GM12878 (cell line): ENCODE measurements around the gene C16orf96. TPM values are rescaled to one million over a fixed set of nuclear protein-coding genes. Genes with fewer than 3 reads are reported as not detected.

Experiments
- EGR1 ChIP-seq, 2 experiments: IDR thresholded peaks; 1 replicate in 1 of 2; 2 replicates in 1 of 2; pipeline ENCODE4 v1.6.1; 2011 to 2012; ENCODE audit warnings: low read depth in 2 of 2, low read length in 2 of 2, borderline replicate concordance in 1 of 2, mild to moderate bottlenecking in 1 of 2, moderate library complexity in 1 of 2
- HDAC2 ChIP-seq: fragments of 200-600 bp; sonication (generic); IDR thresholded peaks from 2 replicates; pipeline ENCODE4 v1.6.1; 2017
- MYC ChIP-seq: IDR thresholded peaks from 2 replicates; pipeline ENCODE4 v1.6.1; 2011; ENCODE audit warnings: mild to moderate bottlenecking, low read length, moderate library complexity, inconsistent platforms; ENCODE audit not compliant: insufficient read depth, insufficient replicate concordance, insufficient read length, severe bottlenecking
- NR2C2 ChIP-seq: IDR thresholded peaks from 2 replicates; pipeline ENCODE4 v1.6.1; 2011; ENCODE audit warnings: borderline replicate concordance, low read depth; ENCODE audit not compliant: control insufficient read depth, insufficient read length
- SP1 ChIP-seq: IDR thresholded peaks from one replicate; pipeline ENCODE4 v1.6.1; 2011; ENCODE audit warnings: low read depth, low read length
- STAT1 ChIP-seq: fragments of 450-650 bp; conservative IDR thresholded peaks from 2 replicates; pipeline ENCODE4 v1.6.1; 2014; ENCODE audit warnings: antibody characterized with exemption, mild to moderate bottlenecking
- TCF12 ChIP-seq: IDR thresholded peaks from 2 replicates; pipeline ENCODE4 v1.6.1; 2011; ENCODE audit warnings: low read depth, mild to moderate bottlenecking, low read length
- WRNIP1 ChIP-seq: IDR thresholded peaks from 2 replicates; pipeline ENCODE4 v1.6.1; 2011; ENCODE audit warnings: low read depth, low read length, improper control_type of control experiment, borderline replicate concordance
- polyA plus RNA-seq, 11 experiments: library from polyadenylated mRNA; depleted of rRNA in 4 of 11; unstranded in 6 of 11; stranded (reverse) in 5 of 11; fragments of >200 nt; fragmentation: Nextera tagmentation in 4 of 11; fragmentation: Illumina TruSeq in 1 of 11; extraction: Ambion mirVana in 4 of 11; extraction: Trizol in 1 of 11; gene quantifications; 1 replicate in 1 of 11; 2 replicates in 10 of 11; pipeline versions ENCODE4 v1.2.1 to v1.2.3, GENCODE V29; 2011 to 2016; ENCODE audit warnings: inconsistent platforms in 2 of 11, missing spikeins in 2 of 11, low read depth in 1 of 11
- total RNA-seq, 4 experiments: library from RNA; depleted of rRNA in 3 of 4; stranded (reverse); fragments of >200 nt in 3 of 4; fragmentation: Illumina TruSeq in 1 of 4; extraction: Trizol in 1 of 4; gene quantifications; 2 replicates each; pipeline versions ENCODE4 v1.2.1 to v1.2.3, GENCODE V29; 2013 to 2021
- TF ChIP-seq, protein P1 (sequence below): IDR thresholded peaks from 2 replicates; pipeline ENCODE4 v1.6.1; 2012; ENCODE audit warnings: improper control_type of control experiment, low read depth, low read length; ENCODE audit not compliant: insufficient replicate concordance

C16orf96 gene
- total and polyA plus RNA-seq, 10 of the 15 experiments (the other 5 are each of a cell fraction or from before 2014, with no cell fraction given), result 0.01 to 0.08 (median 0.01) TPM; not detected in 7

DNA sequence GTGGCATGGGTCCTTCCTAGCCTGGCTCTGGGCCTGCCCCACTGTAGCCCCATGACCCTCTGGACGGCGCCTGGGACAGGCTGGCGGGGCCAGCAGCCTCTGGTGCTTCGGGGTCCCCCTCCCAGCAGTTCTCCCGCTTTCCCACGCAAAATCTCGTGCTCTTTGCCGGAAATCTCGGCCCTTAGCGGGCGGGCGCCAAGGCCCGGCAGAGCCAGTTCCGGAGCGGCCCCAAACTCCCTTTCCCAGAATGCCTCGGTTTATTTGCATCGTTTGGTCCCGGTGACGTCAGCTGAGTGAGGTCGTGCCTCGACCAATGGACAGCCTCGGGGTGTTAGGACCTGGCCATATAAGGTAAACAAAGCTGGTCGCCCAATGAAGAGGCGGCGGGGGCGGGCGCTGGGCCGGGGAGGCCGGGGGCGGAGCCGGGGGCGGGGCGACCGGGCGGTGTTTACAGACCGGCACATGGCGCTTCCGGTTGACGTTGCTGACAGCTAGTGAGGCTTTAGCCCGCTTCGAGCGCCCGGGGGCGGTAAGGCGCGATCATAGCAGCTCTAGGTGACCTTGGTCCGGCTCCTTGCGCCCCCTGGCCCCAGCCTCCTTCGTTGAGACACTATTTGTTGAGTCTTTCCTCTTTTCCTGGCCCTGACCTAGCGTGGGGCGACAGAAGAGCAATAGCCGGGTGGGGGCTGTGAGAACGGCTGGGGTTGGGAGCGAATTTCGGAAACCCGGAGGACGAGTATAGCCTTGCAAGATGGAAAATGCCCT lies 60.1 kb downstream of the C16orf96 start (continued):
- no peak for TF ChIP-seq MYC
- TF ChIP-seq SP1, result peak; percentile 92
- TF ChIP-seq WRNIP1, result no peak
- TF ChIP-seq NR2C2, result no peak
- TF ChIP-seq STAT1, result 0 out of 2 replicates have a peak, but pooled peaks have one; percentile 33
- TF ChIP-seq TCF12, result no peak
- peak in 1 of 2 experiments; percentile 71; a peak in 1 of 3 replicates for TF ChIP-seq EGR1 (IDR thresholded peaks at IDR 0.05; ENCODE audit: borderline replicate concordance in 1 of 2, low read depth in 2 of 2, low read length in 2 of 2)
- TF ChIP-seq, protein P1, sequence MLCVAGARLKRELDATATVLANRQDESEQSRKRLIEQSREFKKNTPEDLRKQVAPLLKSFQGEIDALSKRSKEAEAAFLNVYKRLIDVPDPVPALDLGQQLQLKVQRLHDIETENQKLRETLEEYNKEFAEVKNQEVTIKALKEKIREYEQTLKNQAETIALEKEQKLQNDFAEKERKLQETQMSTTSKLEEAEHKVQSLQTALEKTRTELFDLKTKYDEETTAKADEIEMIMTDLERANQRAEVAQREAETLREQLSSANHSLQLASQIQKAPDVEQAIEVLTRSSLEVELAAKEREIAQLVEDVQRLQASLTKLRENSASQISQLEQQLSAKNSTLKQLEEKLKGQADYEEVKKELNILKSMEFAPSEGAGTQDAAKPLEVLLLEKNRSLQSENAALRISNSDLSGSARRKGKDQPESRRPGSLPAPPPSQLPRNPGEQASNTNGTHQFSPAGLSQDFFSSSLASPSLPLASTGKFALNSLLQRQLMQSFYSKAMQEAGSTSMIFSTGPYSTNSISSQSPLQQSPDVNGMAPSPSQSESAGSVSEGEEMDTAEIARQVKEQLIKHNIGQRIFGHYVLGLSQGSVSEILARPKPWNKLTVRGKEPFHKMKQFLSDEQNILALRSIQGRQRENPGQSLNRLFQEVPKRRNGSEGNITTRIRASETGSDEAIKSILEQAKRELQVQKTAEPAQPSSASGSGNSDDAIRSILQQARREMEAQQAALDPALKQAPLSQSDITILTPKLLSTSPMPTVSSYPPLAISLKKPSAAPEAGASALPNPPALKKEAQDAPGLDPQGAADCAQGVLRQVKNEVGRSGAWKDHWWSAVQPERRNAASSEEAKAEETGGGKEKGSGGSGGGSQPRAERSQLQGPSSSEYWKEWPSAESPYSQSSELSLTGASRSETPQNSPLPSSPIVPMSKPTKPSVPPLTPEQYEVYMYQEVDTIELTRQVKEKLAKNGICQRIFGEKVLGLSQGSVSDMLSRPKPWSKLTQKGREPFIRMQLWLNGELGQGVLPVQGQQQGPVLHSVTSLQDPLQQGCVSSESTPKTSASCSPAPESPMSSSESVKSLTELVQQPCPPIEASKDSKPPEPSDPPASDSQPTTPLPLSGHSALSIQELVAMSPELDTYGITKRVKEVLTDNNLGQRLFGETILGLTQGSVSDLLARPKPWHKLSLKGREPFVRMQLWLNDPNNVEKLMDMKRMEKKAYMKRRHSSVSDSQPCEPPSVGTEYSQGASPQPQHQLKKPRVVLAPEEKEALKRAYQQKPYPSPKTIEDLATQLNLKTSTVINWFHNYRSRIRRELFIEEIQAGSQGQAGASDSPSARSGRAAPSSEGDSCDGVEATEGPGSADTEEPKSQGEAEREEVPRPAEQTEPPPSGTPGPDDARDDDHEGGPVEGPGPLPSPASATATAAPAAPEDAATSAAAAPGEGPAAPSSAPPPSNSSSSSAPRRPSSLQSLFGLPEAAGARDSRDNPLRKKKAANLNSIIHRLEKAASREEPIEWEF, result no peak
- no peak for TF ChIP-seq HDAC2
